ENCODE measurements around the gene FSD2.

GRCh38 chr15:82731527-82731926 is 74.3 kb downstream of the FSD2 start:
- TF ChIP-seq, protein P1, sequence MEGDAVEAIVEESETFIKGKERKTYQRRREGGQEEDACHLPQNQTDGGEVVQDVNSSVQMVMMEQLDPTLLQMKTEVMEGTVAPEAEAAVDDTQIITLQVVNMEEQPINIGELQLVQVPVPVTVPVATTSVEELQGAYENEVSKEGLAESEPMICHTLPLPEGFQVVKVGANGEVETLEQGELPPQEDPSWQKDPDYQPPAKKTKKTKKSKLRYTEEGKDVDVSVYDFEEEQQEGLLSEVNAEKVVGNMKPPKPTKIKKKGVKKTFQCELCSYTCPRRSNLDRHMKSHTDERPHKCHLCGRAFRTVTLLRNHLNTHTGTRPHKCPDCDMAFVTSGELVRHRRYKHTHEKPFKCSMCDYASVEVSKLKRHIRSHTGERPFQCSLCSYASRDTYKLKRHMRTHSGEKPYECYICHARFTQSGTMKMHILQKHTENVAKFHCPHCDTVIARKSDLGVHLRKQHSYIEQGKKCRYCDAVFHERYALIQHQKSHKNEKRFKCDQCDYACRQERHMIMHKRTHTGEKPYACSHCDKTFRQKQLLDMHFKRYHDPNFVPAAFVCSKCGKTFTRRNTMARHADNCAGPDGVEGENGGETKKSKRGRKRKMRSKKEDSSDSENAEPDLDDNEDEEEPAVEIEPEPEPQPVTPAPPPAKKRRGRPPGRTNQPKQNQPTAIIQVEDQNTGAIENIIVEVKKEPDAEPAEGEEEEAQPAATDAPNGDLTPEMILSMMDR (IDR thresholded peaks at IDR 0.05): no peak
- TF ChIP-seq EZH2phosphoT487 (IDR thresholded peaks at IDR 0.05) (no peak), EZH2 (IDR thresholded peaks at IDR 0.05) (no peak)
